H1 (cell line): ENCODE measurements around the gene IPO13. TPM values are rescaled to one million over a fixed set of nuclear protein-coding genes. Genes with fewer than 3 reads are reported as not detected.

Experiments
- CBX8 ChIP-seq: fragments of 300-800, 300-1000 bp; sonication (generic); IDR thresholded peaks from 2 replicates; pipeline ENCODE4 v1.7.1; 2016; ENCODE audit warnings: low read depth, low read length, borderline replicate concordance
- RNF2 ChIP-seq: fragments of 200-900, 300-1000 bp; sonication (generic); IDR thresholded peaks from 2 replicates; pipeline ENCODE4 v1.7.1; 2016; ENCODE audit warnings: borderline replicate concordance, low read depth, mild to moderate bottlenecking, antibody characterized with exemption, low read length; ENCODE audit not compliant: poor library complexity, severe bottlenecking; ENCODE audit errors: missing control alignments
- RXRA ChIP-seq: IDR thresholded peaks from 2 replicates; pipeline ENCODE4 v1.6.1; 2011; ENCODE audit warnings: low read depth, mild to moderate bottlenecking, low read length, moderate library complexity; ENCODE audit not compliant: insufficient read depth
- polyA plus RNA-seq, 7 experiments: library from polyadenylated mRNA; depleted of rRNA in 3 of 7; stranded (reverse) in 5 of 7; unstranded in 2 of 7; fragments of >200 nt in 5 of 7; fragments of 200-250 nt in 2 of 7; gene quantifications; 1 replicate in 5 of 7; 2 replicates in 1 of 7; 4 replicates in 1 of 7; pipeline versions ENCODE4 v1.2.1 to v1.2.3, GENCODE V29; 2011 to 2013; ENCODE audit warnings: missing spikeins in 2 of 7, mixed read lengths in 2 of 7
- total RNA-seq: library from RNA; stranded (reverse); fragmentation: NEBNext Ultra II Directional; extraction: Animal tissue kit (Norgen Biotek cat#: 25700); gene quantifications from 2 replicates; pipeline ENCODE4 v1.2.1, GENCODE V29; 2021
- TF ChIP-seq, protein P1 (sequence below): IDR thresholded peaks from 2 replicates; pipeline ENCODE4 v1.6.1; 2012; ENCODE audit warnings: low read length, inconsistent platforms
- TF ChIP-seq, protein P2 (sequence below): IDR thresholded peaks from 2 replicates; pipeline ENCODE4 v1.6.1; 2011; ENCODE audit warnings: low read depth, mild to moderate bottlenecking, low read length; ENCODE audit not compliant: insufficient read depth

The IPO13 gene
- total and polyA plus RNA-seq, 2 of the 8 experiments (the other 6 are each of a cell fraction or from before 2014, with no cell fraction given): 23.0 to 27.0 TPM

DNA sequence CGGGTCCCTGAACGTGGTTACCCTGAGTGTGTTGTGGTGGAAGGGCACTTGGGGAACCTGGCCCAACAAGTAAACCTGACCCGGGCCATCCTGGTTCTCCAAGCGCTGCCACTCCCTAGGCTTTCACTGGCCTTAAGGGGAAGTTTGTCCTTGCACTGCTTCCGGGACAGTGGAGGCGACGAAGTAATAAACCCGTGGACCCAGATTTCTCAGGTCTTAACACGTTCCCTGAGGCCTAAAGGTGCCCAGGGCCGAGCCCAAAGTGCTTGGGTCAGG lies 44.4 kb downstream of the IPO13 start (continued):
- TF ChIP-seq, protein P1, sequence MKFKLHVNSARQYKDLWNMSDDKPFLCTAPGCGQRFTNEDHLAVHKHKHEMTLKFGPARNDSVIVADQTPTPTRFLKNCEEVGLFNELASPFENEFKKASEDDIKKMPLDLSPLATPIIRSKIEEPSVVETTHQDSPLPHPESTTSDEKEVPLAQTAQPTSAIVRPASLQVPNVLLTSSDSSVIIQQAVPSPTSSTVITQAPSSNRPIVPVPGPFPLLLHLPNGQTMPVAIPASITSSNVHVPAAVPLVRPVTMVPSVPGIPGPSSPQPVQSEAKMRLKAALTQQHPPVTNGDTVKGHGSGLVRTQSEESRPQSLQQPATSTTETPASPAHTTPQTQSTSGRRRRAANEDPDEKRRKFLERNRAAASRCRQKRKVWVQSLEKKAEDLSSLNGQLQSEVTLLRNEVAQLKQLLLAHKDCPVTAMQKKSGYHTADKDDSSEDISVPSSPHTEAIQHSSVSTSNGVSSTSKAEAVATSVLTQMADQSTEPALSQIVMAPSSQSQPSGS: no peak
- TF ChIP-seq RXRA (no peak), CBX8 (no peak), RNF2 (no peak)
- TF ChIP-seq, protein P2, sequence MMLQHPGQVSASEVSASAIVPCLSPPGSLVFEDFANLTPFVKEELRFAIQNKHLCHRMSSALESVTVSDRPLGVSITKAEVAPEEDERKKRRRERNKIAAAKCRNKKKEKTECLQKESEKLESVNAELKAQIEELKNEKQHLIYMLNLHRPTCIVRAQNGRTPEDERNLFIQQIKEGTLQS: no peak
